HG03354 (cell line): Measurements from ENCODE around the gene AGBL1.

Experiments used
- ATAC-seq: cut with Tn5 transposase; IDR thresholded peaks from one replicate; pipeline ENCODE4 v1.9.1; 2021; ENCODE audit warnings: mild to moderate bottlenecking; ENCODE audit not compliant: unreplicated experiment, poor library complexity, severe bottlenecking

AGBL1 gene

DNA sequence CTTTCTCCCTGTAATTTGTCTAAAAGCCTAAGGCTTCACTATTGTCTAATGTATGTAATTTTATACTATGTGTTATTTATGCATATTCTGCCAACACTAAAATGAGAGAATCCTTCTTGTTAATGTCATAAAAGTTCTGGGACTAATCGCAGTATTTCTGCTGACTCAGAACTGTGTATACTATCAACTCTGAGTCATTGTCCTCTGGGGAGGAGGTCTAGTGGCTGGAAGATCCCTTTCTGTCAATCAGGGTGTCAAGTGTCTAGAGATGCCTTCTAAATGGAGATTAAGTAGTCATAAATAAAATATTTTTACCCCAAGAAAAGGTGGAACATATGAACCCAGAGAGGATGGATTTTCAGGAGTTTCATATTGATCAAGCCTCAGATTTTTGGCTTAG is 473.4 kb downstream of the AGBL1 start:
- ATAC-seq: no peak

DNA sequence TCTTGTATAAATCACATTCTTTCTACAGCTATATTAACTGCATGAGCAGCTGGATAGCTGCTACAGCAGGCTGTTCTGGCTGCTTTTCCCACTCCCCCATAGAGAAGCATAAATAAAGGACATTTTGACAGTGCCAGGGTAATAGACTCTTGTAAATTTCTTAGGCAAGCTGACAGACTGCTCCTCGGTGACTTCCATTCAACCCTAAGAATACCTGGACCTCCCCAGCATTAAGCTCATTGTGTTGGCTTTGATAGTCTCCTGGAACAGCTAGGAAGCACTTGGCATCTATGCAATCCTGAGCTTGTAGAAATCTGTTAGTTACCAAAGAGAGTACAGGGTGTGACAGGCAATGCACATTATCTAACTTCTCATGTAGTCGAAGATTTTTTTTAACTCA is 475.4 kb downstream of the AGBL1 start:
- ATAC-seq: no peak

DNA sequence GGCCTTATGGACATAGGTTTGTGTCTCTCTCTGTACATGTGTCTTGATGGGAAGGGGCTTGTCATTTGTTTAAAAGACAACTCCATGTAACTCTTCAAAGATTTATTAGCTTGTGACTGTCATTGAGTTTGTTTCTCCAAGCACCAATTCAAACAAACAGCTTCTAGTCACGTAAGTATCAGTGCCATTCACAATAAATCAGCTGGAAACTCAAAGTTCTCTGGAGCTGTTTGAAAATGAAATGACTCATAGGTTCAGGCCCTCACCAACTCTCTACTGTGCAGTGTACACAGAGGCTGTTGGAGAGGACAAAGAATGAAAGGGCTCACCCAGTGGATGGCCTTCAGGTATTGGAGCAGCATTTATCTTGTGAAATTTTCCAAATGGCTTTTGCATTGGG is 476.3 kb downstream of the AGBL1 start:
- ATAC-seq: no peak

DNA sequence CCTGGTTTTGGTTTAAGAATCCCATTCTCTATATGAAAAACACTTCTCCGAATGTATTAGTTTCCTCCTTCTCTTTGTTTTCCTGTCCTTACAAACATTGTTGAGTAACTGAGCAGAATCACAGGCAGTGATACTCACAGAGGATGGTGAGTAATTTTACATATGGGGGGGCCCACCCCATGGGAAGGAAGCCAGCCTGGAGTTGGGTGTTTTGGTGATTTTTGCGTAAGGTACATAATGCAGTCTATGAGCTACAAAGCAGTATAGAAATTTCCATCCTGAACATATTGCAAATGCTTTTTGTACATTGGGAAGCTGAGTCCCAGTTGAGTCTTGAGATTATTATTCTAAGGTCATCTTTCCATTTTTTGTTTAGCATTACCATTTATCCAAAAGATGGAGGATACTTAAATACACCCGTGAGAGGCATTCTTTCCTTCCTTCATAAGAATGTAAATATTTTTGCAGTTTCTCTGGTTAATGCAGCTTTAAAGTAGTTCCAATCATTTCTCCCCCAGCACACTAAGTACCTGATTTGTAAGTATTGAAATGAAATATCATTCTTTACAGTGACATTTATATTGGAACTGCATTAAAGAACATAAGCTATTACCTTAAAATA is 476.8 kb downstream of the AGBL1 start:
- no peak for ATAC-seq

DNA sequence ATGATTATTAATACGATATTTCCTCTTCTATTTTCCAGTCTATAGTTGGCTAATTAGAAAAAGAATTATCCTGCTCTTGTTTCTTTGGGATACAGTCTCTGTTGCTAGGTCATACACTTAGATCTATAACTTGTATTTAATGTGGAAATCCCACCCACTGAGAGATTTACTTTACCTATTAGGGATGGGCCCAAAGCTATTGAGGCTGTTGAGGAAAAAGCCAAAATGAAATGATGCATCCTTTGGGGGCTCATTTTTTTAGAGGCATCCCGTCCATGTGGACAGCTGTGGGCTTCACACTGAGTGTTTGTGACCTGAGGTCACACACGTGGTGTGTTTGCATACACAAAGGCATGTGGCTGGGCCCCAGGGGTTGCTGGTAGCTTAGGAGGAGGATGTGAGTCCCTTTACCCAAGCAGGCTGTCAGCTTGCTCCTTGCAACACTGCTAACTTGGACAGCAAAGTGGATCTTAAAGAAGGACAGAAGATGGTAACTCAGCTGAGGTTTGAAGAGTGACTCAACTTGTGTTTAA is 477.4 kb downstream of the AGBL1 start:
- ATAC-seq: no peak

DNA sequence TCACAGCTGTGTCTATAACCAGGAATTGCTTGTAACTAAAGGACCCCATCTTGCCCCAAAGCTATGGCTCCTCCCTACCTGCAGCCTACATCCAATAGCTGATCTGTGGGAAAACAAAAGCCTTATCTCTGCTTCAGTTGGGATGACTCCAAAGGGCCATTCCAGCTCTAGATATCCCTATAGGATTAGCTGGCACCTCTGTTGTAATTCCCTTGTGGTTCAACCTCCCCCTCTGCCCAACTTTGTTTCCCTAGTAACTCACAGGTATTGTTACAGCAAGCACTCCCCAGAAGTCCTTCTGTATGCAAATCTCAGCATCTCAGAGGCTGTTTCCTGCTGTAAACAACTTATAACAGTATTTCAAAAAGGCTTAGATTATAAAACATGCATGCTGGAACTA is 478.6 kb downstream of the AGBL1 start:
- no peak for ATAC-seq

DNA sequence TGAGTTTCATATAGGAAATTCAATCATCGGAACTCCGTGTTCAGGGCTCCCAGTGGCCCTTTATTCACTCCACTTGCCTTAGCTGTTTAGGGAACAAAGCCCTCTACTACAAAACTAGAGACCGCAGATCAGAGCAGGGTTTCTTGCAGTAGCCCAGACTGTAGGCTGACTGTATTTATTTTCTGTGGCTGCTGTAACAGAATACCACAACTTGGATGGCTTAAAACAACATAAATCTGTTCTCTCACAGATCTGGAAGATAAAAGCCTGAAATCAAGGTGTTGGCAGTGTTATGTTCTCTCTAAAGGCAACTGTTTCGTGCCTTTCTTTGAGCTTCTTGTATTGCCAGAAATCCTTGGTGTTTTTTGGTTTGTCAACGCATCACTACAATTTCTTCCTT is 479.0 kb downstream of the AGBL1 start:
- no peak for ATAC-seq

DNA sequence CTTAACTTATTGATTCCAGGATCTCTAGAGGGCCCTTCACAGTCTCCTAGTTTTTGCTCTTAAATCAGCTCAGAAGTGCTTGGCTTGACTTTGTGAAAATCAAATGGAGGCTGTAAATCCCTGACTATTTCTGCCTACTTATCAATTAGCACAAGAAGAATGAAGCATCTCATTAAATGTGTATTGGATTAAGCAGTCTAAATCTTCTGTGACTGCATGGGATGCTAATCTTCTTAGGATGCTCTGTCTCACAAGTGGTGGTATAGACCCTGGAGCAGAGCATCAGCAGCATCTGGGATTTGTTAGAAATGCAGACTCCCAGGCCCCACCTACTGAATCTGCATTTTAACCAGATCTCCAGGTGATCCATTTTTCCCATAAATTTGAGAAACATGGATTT is 488.7 kb downstream of the AGBL1 start:
- ATAC-seq: no peak

DNA sequence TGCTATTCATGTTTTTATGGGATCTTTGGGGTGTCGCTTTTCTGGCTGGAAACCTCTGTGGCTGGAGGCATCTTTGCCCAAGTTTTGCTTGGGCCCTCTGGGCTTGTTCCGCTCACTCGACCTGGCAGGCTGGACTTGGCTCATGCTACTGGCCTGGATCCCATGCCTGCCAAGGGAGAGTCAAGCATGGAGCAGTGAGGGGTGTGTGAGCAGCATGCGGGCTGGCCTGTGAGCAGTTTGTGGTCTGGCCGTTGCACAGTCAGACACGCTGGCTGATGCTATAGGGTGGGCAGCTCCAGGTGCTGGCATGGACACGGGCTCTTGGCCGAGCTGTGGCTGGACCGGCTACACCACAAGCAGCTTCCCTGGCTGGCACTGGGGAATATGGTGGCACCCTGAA is 491.1 kb downstream of the AGBL1 start:
- no peak for ATAC-seq

DNA sequence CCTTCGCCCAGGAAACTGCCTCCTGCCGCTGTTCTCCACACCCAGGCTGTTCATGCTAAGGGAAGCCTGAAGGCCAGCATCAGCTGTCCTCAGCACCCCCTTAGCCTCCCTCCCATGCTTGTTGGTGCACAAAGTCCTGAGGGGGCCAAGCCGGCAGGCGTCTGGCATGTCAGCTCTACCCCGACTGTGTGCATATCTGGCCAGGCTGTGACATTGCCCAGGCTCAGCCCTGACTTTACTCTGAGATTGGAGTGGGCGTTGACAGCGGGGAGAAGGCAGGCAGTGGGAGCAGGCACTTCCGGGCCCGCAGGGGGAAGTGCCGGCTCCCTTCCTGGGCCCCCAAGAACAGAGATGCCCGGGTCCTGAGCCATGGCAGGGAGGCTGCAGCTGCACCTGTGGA is 492.2 kb downstream of the AGBL1 start:
- no peak for ATAC-seq

DNA sequence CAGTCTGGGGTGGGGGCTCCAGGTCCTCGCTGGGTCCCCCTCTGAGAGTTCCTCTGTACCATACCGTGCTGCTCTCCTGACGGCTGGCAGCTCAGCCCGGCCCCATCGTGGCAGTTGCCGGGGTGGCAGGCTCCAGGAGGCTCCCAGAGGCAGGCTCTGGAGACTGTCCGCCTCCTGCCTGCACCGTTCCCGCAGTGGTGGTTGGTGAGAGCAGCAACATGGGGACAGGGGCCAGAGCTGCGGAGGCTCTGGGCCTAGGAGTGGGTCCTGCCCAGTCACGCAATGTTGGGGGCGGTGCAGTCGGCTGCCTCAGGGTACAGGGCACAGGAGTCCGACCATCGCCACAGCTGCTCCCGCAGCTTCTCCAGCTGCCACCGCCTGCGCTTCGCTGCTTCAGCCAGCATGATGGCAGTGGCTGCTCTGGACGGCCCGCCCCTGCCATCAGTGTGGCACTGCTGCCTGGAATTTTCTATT is 492.7 kb downstream of the AGBL1 start:
- ATAC-seq: no peak

DNA sequence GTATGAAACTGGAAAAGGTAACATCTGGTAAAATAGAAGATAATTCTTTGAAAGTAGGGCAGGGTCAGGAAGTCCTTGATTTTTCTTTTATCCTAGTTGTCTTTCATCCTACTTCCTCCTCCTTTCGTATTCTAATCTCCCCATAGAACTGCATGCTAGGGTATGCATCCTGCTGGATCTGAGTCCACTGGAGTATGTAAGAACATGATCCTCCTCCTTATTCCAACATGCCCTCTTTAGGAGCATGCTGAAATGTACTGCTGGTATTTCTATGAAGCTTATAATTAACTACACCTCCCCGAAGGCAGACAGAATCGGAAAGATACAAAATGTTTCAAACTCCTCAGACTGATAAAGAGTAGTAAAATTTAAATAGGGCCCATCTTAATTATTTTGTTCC is 493.8 kb downstream of the AGBL1 start:
- no peak for ATAC-seq

DNA sequence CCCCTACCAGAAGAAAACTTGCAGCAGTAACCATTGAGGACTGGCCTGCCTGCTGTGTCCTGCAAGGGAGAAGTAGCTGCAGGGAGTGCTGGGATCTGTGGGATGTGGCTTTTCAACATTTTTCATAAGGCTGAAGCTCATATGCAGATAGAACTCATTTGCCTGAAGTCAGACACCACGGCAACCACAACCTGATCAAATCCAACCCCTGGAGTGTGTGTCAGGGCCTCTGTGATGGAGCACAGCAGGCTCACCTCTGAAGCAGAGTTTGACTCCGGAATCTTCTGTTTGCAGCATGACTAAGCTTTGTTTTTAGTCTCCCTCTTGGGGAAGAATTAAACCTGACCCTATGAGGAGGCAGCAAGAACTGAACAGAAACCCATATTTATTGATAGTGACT is 508.7 kb downstream of the AGBL1 start:
- ATAC-seq: no peak

DNA sequence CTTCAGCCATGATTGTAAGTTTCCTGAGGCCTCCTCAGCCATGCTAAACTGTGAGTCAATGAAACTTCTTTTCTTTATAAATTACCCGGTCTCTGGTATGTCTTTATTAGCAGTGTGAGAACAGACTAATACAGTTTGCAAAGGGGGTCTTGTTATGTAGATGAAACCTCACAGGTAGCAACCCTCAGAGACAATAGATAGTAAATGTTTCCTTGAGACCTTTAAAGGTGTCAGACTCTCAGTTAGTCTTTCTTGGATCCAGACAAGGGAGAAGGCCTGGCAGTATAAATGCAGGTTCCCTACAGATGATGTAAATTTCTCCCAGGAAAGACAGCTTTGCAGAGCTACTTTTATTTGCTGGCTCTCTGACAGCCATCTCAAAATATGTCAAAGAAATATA is 510.8 kb downstream of the AGBL1 start:
- no peak for ATAC-seq

DNA sequence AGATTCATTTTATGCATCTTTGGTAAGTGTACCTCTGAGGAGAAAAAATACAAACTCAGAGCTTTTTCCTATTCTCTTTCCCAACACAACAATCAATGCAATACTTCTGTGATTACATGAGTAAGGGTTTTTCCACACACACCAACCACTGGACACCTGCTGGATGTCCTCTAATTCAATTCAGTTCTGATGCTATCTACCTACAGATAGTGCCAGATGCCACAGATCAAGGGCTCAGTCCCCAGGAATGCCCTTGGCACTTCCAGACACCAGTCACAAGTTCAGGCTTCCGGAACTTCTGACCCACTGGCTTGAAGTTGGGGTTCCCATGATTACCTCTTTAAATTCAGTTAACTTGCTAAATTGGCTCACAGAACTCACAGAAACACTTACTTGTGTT is 511.5 kb downstream of the AGBL1 start:
- no peak for ATAC-seq

DNA sequence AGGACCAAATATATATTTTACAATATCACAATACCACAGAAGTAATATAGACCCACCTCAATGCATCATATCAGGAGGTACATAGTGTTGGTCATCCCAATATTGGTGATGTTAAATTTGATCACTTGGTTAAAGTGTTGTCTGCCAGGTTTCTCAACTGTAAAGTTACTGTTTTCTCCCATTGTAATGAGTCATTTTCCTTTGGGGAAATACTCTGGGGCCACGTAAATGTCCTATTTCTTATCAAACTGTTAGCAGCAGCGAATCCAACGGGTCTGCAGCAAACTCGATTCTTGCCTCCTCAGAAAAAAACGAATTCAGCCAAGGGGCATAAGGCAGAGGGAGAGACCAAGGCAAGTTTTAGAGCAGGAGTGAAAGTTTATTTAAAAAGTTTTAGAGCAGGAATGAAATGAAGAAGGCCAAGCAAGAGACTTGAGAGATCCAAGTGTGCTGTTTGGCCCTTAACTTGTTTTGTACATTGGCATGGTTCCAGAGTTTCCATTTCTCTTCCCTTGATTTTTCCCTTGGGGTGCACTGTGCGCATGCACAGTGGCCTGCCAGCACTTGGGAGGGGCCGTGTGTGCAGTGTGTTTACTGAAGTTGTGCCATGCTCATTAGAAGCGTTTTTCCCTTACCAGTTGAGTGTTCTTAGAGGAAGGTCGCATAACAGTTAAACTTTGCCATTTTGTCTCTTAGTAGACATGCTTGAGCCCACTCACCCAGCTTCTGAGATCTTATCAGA is 512.5 kb downstream of the AGBL1 start:
- no peak for ATAC-seq

DNA sequence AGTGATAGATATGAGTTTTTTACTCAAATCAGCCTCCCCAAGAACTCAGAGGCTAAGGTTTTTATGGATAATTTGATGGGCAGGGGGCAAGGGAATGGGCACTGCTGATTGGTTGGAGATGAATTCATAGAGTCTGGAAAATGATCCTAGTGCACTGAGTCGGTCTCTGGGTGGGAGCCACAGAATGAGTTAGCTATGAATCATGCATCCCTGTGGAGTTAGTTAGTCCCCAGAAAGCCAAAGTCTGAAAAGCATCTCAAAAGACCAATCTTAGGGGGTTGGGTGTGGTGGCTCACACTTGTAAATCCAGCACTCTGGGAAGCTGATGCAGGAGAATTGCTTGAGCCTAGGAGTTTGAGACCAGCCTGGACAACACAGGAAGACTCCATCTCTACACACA is 516.1 kb downstream of the AGBL1 start:
- no peak for ATAC-seq

DNA sequence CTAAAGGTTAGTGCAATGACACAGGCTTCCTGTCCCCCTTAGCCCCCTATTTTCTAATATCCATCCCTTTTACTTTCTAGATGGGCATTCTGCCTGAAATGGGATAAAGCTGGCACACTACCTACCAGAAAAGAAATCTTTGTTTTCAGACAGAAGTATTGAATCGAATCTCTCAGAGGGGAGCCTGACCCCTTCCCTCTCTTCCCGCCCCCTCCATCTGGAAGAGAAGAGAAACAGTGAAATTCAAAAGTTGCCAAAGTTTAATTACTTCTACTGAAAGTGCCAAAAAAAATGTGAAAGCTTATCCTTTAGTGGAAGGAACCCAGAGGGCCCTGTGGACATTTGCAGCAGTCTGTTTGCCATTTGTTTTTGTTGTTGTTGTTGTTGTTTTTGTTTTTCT is 523.8 kb downstream of the AGBL1 start:
- ATAC-seq: no peak

DNA sequence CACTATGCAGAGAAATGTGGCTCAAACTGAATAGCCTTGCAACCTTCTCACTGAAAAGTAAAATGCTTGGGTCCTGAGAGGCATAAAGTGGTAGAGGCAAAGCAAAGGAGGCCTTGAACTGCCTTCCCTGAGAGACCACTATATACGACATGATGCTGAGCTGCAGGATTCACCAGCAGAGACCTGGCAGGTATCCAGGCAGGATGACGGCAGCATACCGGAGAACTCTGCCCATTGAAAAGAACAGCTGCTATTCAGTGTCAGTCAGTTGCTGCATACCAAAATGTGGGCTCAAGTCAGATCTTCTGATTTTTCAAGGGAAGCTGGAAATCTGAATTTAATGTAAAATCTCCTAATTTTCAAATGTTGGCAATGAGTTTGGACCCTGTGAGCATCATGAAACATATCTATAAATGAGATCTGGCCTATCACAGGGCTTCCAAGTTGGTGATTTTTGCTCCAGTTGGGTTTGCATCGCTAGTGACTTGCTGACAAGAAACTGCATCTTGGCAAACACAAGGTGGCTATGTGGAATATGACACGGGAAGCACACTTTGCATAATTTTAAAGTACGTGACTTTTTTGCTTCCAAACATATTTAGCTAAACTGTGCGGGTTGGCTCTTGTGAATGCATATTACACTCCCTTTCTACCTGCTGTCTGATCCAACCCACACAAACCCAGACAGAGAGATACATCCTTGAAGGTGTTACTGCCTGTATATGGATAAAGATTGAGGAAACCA is 529.0 kb downstream of the AGBL1 start:
- no peak for ATAC-seq

DNA sequence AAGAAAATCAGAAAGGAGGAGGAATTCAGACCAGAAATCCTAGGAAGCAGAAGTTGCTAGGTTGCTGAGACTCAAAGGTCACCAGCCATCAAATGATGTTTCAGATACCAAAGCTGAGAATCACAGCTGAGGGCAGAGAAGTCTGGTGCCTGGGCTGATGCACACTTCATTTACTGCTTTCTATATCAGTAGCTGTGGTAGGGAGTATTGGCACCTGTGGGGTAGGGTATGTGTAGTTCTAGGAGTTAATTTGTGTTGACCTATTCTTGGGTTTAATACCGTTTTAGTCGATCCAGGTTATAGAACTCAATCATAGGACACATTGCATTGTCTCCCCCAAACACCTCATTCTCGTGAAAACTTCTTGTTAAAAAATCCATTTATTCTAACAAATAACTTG is 529.6 kb downstream of the AGBL1 start:
- ATAC-seq: no peak

DNA sequence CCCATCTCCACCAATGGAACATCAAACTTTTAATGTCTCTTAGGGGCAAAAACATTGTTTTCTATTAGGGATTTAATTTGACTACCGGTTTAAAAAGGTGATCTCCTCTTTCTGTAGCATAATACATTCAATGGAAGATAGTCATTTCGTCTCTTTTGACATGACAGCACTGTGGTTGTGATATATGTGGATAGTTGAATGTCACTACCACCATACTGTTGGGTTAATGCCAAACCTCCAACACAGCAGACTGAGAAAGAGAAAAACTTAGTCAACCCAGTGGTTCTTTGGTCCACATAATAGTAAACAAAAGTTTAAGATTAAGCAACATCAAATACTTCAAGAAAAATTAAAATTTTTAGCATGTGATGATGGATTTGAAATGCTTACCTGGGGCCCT is 530.4 kb downstream of the AGBL1 start:
- no peak for ATAC-seq
